HG02763 (cell line): ENCODE results near the gene TRAF3IP3.

Experiments
- ATAC-seq: cut with Tn5 transposase; IDR thresholded peaks from one replicate; pipeline ENCODE4 v1.9.1; 2021; ENCODE audit warnings: mild to moderate bottlenecking, moderate library complexity; ENCODE audit not compliant: unreplicated experiment

TRAF3IP3 gene

GRCh38 chr1:209755926-209756614, at the start of gene TRAF3IP3:
TSS of gene TRAF3IP3 (plus strand) at chr1:209756053. CDS start at chr1:209760040, 3,987 bp downstream.
- peak; percentile 75 for ATAC-seq

- no peak for ATAC-seq
These were observed 49.2 kb upstream of the TRAF3IP3 start for GRCh38 chr1:209706622-209707021.

- ATAC-seq = no peak
These were observed 48.5 kb upstream of the TRAF3IP3 start for GRCh38 chr1:209707308-209707707.

GRCh38 chr1:209708297-209708696, 47.6 kb upstream of the TRAF3IP3 start:
- no peak for ATAC-seq

- no peak for ATAC-seq
These were observed 45.8 kb upstream of the TRAF3IP3 start for GRCh38 chr1:209710093-209710492.

- ATAC-seq = no peak
These were observed 45.0 kb upstream of the TRAF3IP3 start for GRCh38 chr1:209710847-209711246.

- no peak for ATAC-seq
These were observed 41.5 kb upstream of the TRAF3IP3 start for GRCh38 chr1:209714338-209714737.

- ATAC-seq = no peak
These were observed 40.5 kb upstream of the TRAF3IP3 start for GRCh38 chr1:209715314-209715713.

GRCh38 chr1:209717818-209718217, 38.0 kb upstream of the TRAF3IP3 start:
- ATAC-seq = no peak

- ATAC-seq = no peak
These were observed 35.5 kb upstream of the TRAF3IP3 start for GRCh38 chr1:209720326-209720725.

- ATAC-seq = no peak
These were observed 35.0 kb upstream of the TRAF3IP3 start for GRCh38 chr1:209720826-209721225.

- ATAC-seq = no peak
These were observed 34.5 kb upstream of the TRAF3IP3 start for GRCh38 chr1:209721323-209721722.

- no peak for ATAC-seq
These were observed 32.6 kb upstream of the TRAF3IP3 start for GRCh38 chr1:209723265-209723664.

- no peak for ATAC-seq
These were observed 31.8 kb upstream of the TRAF3IP3 start for GRCh38 chr1:209723756-209724693.

- ATAC-seq = no peak
These were observed 28.6 kb upstream of the TRAF3IP3 start for GRCh38 chr1:209727286-209727685.

- ATAC-seq = no peak
These were observed 28.1 kb upstream of the TRAF3IP3 start for GRCh38 chr1:209727785-209728184.

- ATAC-seq = no peak
These were observed 27.4 kb upstream of the TRAF3IP3 start for GRCh38 chr1:209728466-209728865.

GRCh38 chr1:209729436-209729835, 26.4 kb upstream of the TRAF3IP3 start:
- ATAC-seq = no peak

GRCh38 chr1:209732725-209733124, 23.1 kb upstream of the TRAF3IP3 start:
- no peak for ATAC-seq

- no peak for ATAC-seq
These were observed 22.3 kb upstream of the TRAF3IP3 start for GRCh38 chr1:209733409-209734192.

GRCh38 chr1:209736490-209737117, 19.2 kb upstream of the TRAF3IP3 start:
- ATAC-seq = no peak
